Measurements from ENCODE around the gene CFAP46.

GRCh38 chr10:132861116-132861691 is 81.2 kb downstream of the CFAP46 start:
- TF ChIP-seq CTCF (IDR thresholded peaks at IDR 0.05) (no peak), POLR2A (IDR thresholded peaks at IDR 0.05) (no peak)

Data from esophagus squamous epithelium (tissue), 4 donors.